Glutamatergic neuron (in vitro differentiated cells): ENCODE measurements around the gene MLLT3. TPM values are rescaled to one million over a fixed set of nuclear protein-coding genes. Genes with fewer than 3 reads are reported as not detected.

Experiments used
- DNase-seq: peaks from one replicate; pipeline ENCODE4 v3.0.0; 2022
- H3K27ac Mint-ChIP-seq: one replicate; pipeline ENCODE4 v1.8.0; 2020; ENCODE audit warnings: mild to moderate bottlenecking, mixed read lengths, inconsistent platforms; ENCODE audit not compliant: unreplicated experiment
- H3K27me3 Mint-ChIP-seq: one replicate; pipeline ENCODE4 v1.8.0; 2020; ENCODE audit warnings: mild to moderate bottlenecking, moderate library complexity, mixed read lengths, inconsistent platforms; ENCODE audit not compliant: unreplicated experiment
- H3K36me3 Mint-ChIP-seq: one replicate; pipeline ENCODE4 v1.8.0; 2020; ENCODE audit warnings: mild to moderate bottlenecking, mixed read lengths, inconsistent platforms; ENCODE audit not compliant: unreplicated experiment
- H3K4me1 Mint-ChIP-seq: one replicate; pipeline ENCODE4 v1.8.0; 2020; ENCODE audit warnings: mild to moderate bottlenecking, low read depth, mixed read lengths, inconsistent platforms; ENCODE audit not compliant: unreplicated experiment
- H3K4me3 Mint-ChIP-seq: one replicate; pipeline ENCODE4 v1.8.0; 2020; ENCODE audit warnings: mild to moderate bottlenecking, mixed read lengths, inconsistent platforms; ENCODE audit not compliant: unreplicated experiment
- H3K9me3 Mint-ChIP-seq: one replicate; pipeline ENCODE4 v1.8.0; 2020; ENCODE audit warnings: mild to moderate bottlenecking, moderate library complexity, mixed read lengths, inconsistent platforms; ENCODE audit not compliant: unreplicated experiment
- CTCF ChIP-seq: fragments of 200-600 bp; sonication (generic); IDR thresholded peaks from one replicate; pipeline ENCODE4 v1.5.0; 2021; ENCODE audit not compliant: partially characterized antibody, unreplicated experiment
- total RNA-seq: library from RNA; stranded (reverse); fragmentation: NEBNext Ultra II Directional; extraction: Animal tissue kit (Norgen Biotek cat#: 25700); gene quantifications from one replicate; pipeline ENCODE4 v1.2.1, GENCODE V29; 2021; ENCODE audit not compliant: unreplicated experiment

MLLT3 gene
- total RNA-seq, 1 donor from 2014 or later, result 11.7 TPM

- Mint-ChIP-seq H3K4me3 (no peak overlapping the region), H3K4me1 (peaks cover 2% of the 10 kb centered on the region), H3K9me3 (no peaks in the 10 kb centered on the region), H3K27me3 (peaks cover 2% of the 10 kb centered on the region), H3K36me3 (no peaks in the 10 kb centered on the region), H3K27ac (no peak overlapping the region)
- no peak for DNase-seq
- TF ChIP-seq CTCF, result no peak
Measured at GRCh38 chr9:20606652-20607051, 15.6 kb downstream of the MLLT3 start.

GRCh38 chr9:20604562-20604961, 17.7 kb downstream of the MLLT3 start:
- Mint-ChIP-seq H3K4me3 (no peak overlapping the region), H3K9me3 (no peaks in the 10 kb centered on the region), H3K36me3 (no peaks in the 10 kb centered on the region), H3K27me3 (no peaks in the 10 kb centered on the region), H3K4me1 (peaks cover 2% of the 10 kb centered on the region), H3K27ac (no peak overlapping the region)
- no peak for TF ChIP-seq CTCF
- no peak for DNase-seq

- no peak for DNase-seq
- no peaks in the 10 kb centered on the region for H3K36me3 Mint-ChIP-seq
- no peak overlapping the region for H3K4me3 Mint-ChIP-seq
- H3K27me3 Mint-ChIP-seq, result no peaks in the 10 kb centered on the region
- no peak overlapping the region for H3K27ac Mint-ChIP-seq
- H3K9me3 Mint-ChIP-seq, result no peaks in the 10 kb centered on the region
- no peak for TF ChIP-seq CTCF
- H3K4me1 Mint-ChIP-seq, result peaks cover 2% of the 10 kb centered on the region
Measured at GRCh38 chr9:20603524-20604268, 18.6 kb downstream of the MLLT3 start.

GRCh38 chr9:20601292-20601691, 21.0 kb downstream of the MLLT3 start:
- TF ChIP-seq CTCF, result no peak
- Mint-ChIP-seq H3K27me3 (no peaks in the 10 kb centered on the region), H3K4me3 (no peak overlapping the region), H3K9me3 (no peaks in the 10 kb centered on the region), H3K27ac (no peak overlapping the region), H3K4me1 (peaks cover 6% of the 10 kb centered on the region), H3K36me3 (no peaks in the 10 kb centered on the region)
- no peak for DNase-seq

GRCh38 chr9:20599195-20599594, 23.1 kb downstream of the MLLT3 start:
- no peaks in the 10 kb centered on the region for H3K36me3 Mint-ChIP-seq
- H3K9me3 Mint-ChIP-seq, result no peaks in the 10 kb centered on the region
- no peak overlapping the region for H3K4me3 Mint-ChIP-seq
- no peak overlapping the region for H3K27ac Mint-ChIP-seq
- DNase-seq, result no peak
- peaks cover 4% of the 10 kb centered on the region for H3K4me1 Mint-ChIP-seq
- no peak for TF ChIP-seq CTCF
- no peaks in the 10 kb centered on the region for H3K27me3 Mint-ChIP-seq
